Frontal cortex (tissue), 4 donors: ENCODE results near the gene SCLY. TPM values are rescaled to one million over a fixed set of nuclear protein-coding genes. Genes with fewer than 3 reads are reported as not detected.
"Not testable (repeated sequence)": the region's sequence is repeated elsewhere in the genome, so short reads cannot be mapped to it uniquely, and the experiment has no call there.

Experiments used
- DNase-seq, 2 donors: peaks; one replicate each; pipeline ENCODE4 v3.0.0; 2012; ENCODE audit warnings: low spot score in 2 of 2
- FAIRE-seq: peaks from 2 replicates; lab custom pipeline; 2012; peaks lifted over from hg19 to GRCh38; lab: Jason Lieb, UNC
- total RNA-seq: library from RNA; depleted of rRNA; stranded (reverse); fragments of >200 nt; gene quantifications from one replicate; pipeline ENCODE4 v1.2.3, GENCODE V29; 2014
- donor health status: control.
- donor health status: control.
- donor health status: control.

SCLY gene, protein sequence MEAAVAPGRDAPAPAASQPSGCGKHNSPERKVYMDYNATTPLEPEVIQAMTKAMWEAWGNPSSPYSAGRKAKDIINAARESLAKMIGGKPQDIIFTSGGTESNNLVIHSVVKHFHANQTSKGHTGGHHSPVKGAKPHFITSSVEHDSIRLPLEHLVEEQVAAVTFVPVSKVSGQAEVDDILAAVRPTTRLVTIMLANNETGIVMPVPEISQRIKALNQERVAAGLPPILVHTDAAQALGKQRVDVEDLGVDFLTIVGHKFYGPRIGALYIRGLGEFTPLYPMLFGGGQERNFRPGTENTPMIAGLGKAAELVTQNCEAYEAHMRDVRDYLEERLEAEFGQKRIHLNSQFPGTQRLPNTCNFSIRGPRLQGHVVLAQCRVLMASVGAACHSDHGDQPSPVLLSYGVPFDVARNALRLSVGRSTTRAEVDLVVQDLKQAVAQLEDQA
- total RNA-seq, result 11.8 TPM

- no peak for FAIRE-seq
- peak; percentile 100 for DNase-seq
Observed at GRCh38 chr2:238060542-238061314, at the start of gene SCLY. SCLY (plus strand) TSS chr2:238061001; CDS start chr2:238061055, 54 bp downstream.

DNA sequence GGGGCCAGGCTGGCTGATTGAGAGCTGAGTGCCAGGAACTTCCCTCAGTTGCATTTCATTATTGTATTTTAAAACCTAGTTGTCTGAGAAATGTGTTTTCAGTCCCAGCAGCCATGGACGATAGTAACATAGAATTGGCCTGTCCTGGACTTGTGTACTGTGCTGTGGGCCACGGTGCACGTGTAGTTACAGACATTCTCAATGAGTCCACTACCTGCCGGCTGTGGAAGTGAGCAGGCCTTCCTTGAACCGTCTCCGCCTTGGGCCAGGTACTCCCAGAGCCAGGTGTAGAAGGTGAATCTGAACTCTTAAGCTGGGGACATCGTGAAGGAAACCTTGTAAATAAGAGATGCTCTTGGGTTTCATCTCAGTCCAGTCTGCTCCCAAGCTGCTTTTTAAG, 47.0 kb upstream of the SCLY start:
- DNase-seq (no peak), FAIRE-seq (no peak)

GRCh38 chr2:238015705-238016104, 45.1 kb upstream of the SCLY start:
- FAIRE-seq (no peak), DNase-seq (no peak)

GRCh38 chr2:238016526-238016925, 44.3 kb upstream of the SCLY start:
- DNase-seq (no peak), FAIRE-seq (no peak)

- FAIRE-seq (no peak), DNase-seq (no peak)
Observed at GRCh38 chr2:238019962-238020361, 40.8 kb upstream of the SCLY start.

GRCh38 chr2:238020816-238021215, 40.0 kb upstream of the SCLY start:
- DNase-seq, result no peak
- no peak for FAIRE-seq

DNA sequence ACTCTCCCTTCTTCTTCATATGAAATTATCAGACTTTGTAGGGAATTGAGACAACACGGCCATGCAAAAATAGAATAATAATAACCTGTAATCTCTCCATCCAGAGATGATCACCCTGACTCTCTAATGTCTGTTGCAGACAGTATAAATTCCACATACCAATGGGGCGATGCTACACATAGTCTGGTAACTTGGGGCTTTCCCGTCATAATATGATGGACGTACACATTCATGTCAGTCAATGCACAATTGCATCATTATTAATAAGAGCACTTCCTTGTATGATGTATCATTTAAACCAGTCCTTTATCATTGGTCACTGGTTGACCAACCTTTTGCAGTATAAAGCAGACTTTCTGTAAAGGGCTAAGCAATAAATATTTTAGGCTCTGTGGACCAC, 39.5 kb upstream of the SCLY start:
- DNase-seq, result no peak
- FAIRE-seq, result no peak

GRCh38 chr2:238022594-238023157, 38.1 kb upstream of the SCLY start:
- DNase-seq, result no peak
- no peak for FAIRE-seq

- FAIRE-seq, result no peak
- DNase-seq, result no peak
Observed at GRCh38 chr2:238023608-238024007, 37.2 kb upstream of the SCLY start.

GRCh38 chr2:238024986-238025385, 35.8 kb upstream of the SCLY start:
- FAIRE-seq (no peak), DNase-seq (no peak)

- no peak for FAIRE-seq
- DNase-seq, result no peak
Observed at GRCh38 chr2:238025741-238026360, 35.0 kb upstream of the SCLY start.

GRCh38 chr2:238027058-238027457, 33.7 kb upstream of the SCLY start:
- no peak for FAIRE-seq

GRCh38 chr2:238027591-238028415, 33.0 kb upstream of the SCLY start:
- DNase-seq, result no peak
- FAIRE-seq, result no peak

More at GRCh38 chr2:238027058-238027457, 33.7 kb upstream of the SCLY start:
- DNase-seq, result no peak

GRCh38 chr2:238029853-238030252, 30.9 kb upstream of the SCLY start:
- FAIRE-seq (no peak), DNase-seq (no peak)

DNA sequence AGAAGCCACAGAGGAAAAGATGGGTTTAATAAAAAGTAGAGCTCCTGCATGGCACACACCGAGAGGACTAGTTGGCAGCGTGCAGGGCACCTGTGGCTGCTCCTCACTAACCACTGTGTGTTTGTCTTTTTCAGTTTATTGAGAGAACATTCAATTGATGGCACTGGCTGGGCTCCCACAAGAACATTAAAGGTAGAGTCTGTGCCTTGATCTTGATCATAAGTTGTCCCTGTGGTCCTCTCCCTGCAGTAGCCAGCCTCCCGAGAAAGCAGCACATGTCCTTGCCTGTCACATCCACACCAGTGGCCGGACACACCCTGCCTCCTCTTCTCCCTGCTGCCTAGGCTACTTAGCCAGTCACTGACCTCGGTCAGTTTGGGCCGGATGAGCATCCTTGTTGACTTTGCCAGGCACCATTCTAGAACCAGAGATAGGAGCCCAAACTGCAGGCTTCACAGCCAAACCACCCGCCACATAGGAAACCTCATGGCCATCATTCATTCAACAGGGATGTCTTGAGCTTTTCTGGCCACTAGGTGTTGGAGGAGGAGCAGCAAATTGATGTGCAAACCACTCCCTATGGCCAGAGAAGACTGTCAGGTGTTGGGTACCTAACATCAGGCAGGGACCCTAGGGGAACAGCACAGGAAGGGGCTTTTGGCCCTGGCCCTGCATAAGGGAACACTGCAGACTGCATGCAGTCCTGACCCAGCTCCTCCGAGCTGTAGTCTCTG, 30.2 kb upstream of the SCLY start:
- no peak for FAIRE-seq
- DNase-seq, result no peak

- DNase-seq (no peak), FAIRE-seq (no peak)
Observed at GRCh38 chr2:238031751-238032150, 29.1 kb upstream of the SCLY start.

DNA sequence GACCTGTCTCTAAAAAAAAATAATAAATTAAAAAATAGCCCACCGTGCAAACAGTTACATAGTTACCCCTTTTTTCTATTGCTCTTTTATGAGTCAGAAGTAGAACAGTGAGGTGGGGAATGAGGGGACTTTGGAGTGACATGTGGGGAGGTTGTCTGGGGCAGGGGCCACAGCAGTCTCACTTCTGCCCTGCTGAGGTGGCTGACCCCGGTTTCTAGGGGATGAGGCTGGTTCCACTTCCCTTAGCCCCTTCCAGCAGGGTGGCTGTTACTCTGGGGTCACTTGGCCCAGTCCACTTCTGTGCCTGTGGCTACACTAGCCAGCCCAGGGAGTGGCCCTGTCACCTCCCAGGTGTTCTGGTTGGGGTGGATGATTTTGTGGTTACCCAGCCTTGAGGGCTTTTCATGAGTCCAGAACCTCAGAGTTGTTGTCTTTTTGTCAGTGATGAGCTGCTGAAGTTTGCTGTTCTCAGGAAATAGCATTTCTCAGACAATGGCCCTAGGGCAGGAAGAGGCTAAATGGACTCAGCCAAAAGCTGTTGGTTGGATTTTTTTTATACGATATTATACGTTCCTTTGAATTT, 28.0 kb upstream of the SCLY start:
- DNase-seq (no peak), FAIRE-seq (no peak)

DNA sequence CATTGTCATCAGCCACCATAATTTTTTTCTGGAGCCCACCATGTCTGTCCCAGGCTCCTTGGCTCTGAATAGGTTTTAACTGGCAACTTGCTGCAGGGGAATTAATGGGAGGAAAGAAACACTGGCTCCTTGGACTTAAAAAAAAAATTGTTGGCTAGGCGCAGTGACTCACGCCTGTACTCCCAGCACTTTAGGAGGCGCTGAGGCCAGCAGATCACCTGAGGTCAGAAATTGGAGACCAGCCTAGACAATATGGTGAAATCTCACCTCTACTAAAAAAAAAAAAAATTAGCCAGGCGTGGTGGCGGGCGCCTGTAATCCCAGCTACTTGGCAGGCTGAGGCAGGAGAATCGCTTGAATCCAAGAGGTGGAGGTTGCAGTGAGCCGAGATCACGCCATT, 26.8 kb upstream of the SCLY start:
- FAIRE-seq, DNase-seq: not testable (repeated sequence)
